ENCODE results near the gene MELTF.

The MELTF gene

GRCh38 chr3:197027896-197028727 is 1.5 kb downstream of the MELTF start:
- in situ Hi-C loops (cut with HindIII; ENCODE audit: low pct_ligation_motif_present, low pct_unique_long_range_greater_than_20kb, low sequenced_read_pairs) = no loop called here
- no peak for DNase-seq

GRCh38 chr3:197027151-197027895 is 2.3 kb downstream of the MELTF start:
- in situ Hi-C loops (cut with HindIII; ENCODE audit: low pct_ligation_motif_present, low pct_unique_long_range_greater_than_20kb, low sequenced_read_pairs) = no loop called here

GRCh38 chr3:197026481-197026866 is 3.1 kb downstream of the MELTF start:
- in situ Hi-C loops (cut with HindIII; ENCODE audit: low pct_ligation_motif_present, low pct_unique_long_range_greater_than_20kb, low sequenced_read_pairs) = no loop called here
- no peak for DNase-seq

More at GRCh38 chr3:197027151-197027895, 2.3 kb downstream of the MELTF start:
- no peak for DNase-seq

GRCh38 chr3:197025736-197026480 is 3.7 kb downstream of the MELTF start:
- DNase-seq = no peak
- in situ Hi-C loops (cut with HindIII; ENCODE audit: low pct_ligation_motif_present, low pct_unique_long_range_greater_than_20kb, low sequenced_read_pairs) = no loop called here

GRCh38 chr3:197024881-197025735 is 4.5 kb downstream of the MELTF start:
- in situ Hi-C loops (cut with HindIII; ENCODE audit: low pct_ligation_motif_present, low pct_unique_long_range_greater_than_20kb, low sequenced_read_pairs) = no loop called here
- no peak for DNase-seq

- in situ Hi-C loops (cut with HindIII; ENCODE audit: low pct_ligation_motif_present, low pct_unique_long_range_greater_than_20kb, low sequenced_read_pairs) = no loop called here
- no peak for DNase-seq
These were observed 5.5 kb downstream of the MELTF start for GRCh38 chr3:197023998-197024651.

GRCh38 chr3:197023241-197023997 is 6.2 kb downstream of the MELTF start:
- in situ Hi-C loops (cut with HindIII; ENCODE audit: low pct_ligation_motif_present, low pct_unique_long_range_greater_than_20kb, low sequenced_read_pairs) = no loop called here
- peak; percentile 46 for DNase-seq

- no peak for DNase-seq
- in situ Hi-C loops (cut with HindIII; ENCODE audit: low pct_ligation_motif_present, low pct_unique_long_range_greater_than_20kb, low sequenced_read_pairs) = no loop called here
These were observed 7.0 kb downstream of the MELTF start for GRCh38 chr3:197022405-197023231.

GRCh38 chr3:197021729-197022404 is 7.8 kb downstream of the MELTF start:
- no peak for DNase-seq
- in situ Hi-C loops (cut with HindIII; ENCODE audit: low pct_ligation_motif_present, low pct_unique_long_range_greater_than_20kb, low sequenced_read_pairs) = no loop called here

GRCh38 chr3:197021231-197021630 is 8.4 kb downstream of the MELTF start:
- in situ Hi-C loops (cut with HindIII; ENCODE audit: low pct_ligation_motif_present, low pct_unique_long_range_greater_than_20kb, low sequenced_read_pairs) = no loop called here
- no peak for DNase-seq

GRCh38 chr3:197019535-197019934 is 10.1 kb downstream of the MELTF start:
- in situ Hi-C loops (cut with HindIII; ENCODE audit: low pct_ligation_motif_present, low pct_unique_long_range_greater_than_20kb, low sequenced_read_pairs) = no loop called here
- no peak for DNase-seq

GRCh38 chr3:197019021-197019420 is 10.6 kb downstream of the MELTF start:
- in situ Hi-C loops (cut with HindIII; ENCODE audit: low pct_ligation_motif_present, low pct_unique_long_range_greater_than_20kb, low sequenced_read_pairs) = no loop called here

GRCh38 chr3:197017003-197017402 is 12.6 kb downstream of the MELTF start:
- no peak for DNase-seq
- in situ Hi-C loops (cut with HindIII; ENCODE audit: low pct_ligation_motif_present, low pct_unique_long_range_greater_than_20kb, low sequenced_read_pairs) = no loop called here

More at GRCh38 chr3:197019021-197019420, 10.6 kb downstream of the MELTF start:
- DNase-seq = no peak

GRCh38 chr3:197015790-197016736 is 13.6 kb downstream of the MELTF start:
- in situ Hi-C loops (cut with HindIII; ENCODE audit: low pct_ligation_motif_present, low pct_unique_long_range_greater_than_20kb, low sequenced_read_pairs) = no loop called here
- no peak for DNase-seq

Data from ACHN (cell line).